ENCODE measurements around the gene MTCL1.

- no peak for TF ChIP-seq CTCF (IDR thresholded peaks at IDR 0.05)
- TF ChIP-seq POLR2A (IDR thresholded peaks at IDR 0.05) = no peak
Observed at GRCh38 chr18:8656232-8656631, 49.1 kb upstream of the MTCL1 start.
